Esophagus muscularis mucosa (tissue), 4 donors: ENCODE data around the gene TTC12.

Experiments
- CTCF ChIP-seq, 3 experiments: fragments of 200-600 bp in 2 of 3; fragments of 450-650 bp in 1 of 3; sonication (generic) in 2 of 3; IDR thresholded peaks; one replicate each; pipeline ENCODE4 v1.5.1; 2017 to 2019; ENCODE audit warnings: antibody characterized with exemption in 3 of 3, mild to moderate bottlenecking in 2 of 3, moderate library complexity in 1 of 3
- EP300 ChIP-seq: sonication (generic); formaldehyde crosslinking; IDR thresholded peaks from one replicate; pipeline ENCODE4 v1.6.1; 2017; ENCODE audit warnings: antibody characterized with exemption
- POLR2A ChIP-seq: fragments of 450-650 bp; IDR thresholded peaks from one replicate; pipeline ENCODE4 v1.6.1; 2017; ENCODE audit warnings: antibody characterized with exemption, moderate library complexity, mild to moderate bottlenecking, low read depth
- POLR2AphosphoS5 ChIP-seq, 2 donors: sonication (generic); formaldehyde crosslinking; IDR thresholded peaks; one replicate each; pipeline ENCODE4 v1.6.1; 2017; ENCODE audit warnings: antibody characterized with exemption in 2 of 2

DNA sequence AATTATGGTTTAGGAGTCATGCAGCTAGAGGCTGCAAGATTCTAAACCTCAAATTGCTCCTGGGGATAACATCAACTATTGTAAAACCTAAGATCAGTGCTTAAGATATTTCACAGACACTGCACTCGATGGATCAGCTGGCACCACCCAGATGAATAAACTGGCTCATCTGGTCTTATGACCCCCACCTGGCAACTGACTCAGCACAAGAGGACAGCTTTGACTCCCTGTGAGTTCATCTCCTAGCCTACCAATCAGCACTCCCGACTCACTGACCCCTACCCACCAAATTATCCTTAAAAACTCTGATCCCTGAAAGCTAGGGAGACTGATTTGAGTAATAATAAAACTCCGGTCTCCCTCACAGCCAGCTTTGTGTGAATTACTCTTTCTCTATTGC is 782 bp upstream of the TTC12 start:
- no peak for TF ChIP-seq CTCF (IDR thresholded peaks at IDR 0.05)
- TF ChIP-seq POLR2A: no peak
- TF ChIP-seq EP300: no peak
- no peak for TF ChIP-seq POLR2AphosphoS5 (IDR thresholded peaks at IDR 0.05)
